Activated CD4-positive, CD25-positive, alpha-beta regulatory T cell treated with anti-CD3 and anti-CD28 coated beads, Interleukin-2, amount 50 U/mL, for 72 hours (primary cell): ENCODE measurements around the gene GORASP1.

Source experiments
- DNase-seq: peaks from one replicate; pipeline ENCODE4 v3.0.0; 2021

The GORASP1 gene

DNA sequence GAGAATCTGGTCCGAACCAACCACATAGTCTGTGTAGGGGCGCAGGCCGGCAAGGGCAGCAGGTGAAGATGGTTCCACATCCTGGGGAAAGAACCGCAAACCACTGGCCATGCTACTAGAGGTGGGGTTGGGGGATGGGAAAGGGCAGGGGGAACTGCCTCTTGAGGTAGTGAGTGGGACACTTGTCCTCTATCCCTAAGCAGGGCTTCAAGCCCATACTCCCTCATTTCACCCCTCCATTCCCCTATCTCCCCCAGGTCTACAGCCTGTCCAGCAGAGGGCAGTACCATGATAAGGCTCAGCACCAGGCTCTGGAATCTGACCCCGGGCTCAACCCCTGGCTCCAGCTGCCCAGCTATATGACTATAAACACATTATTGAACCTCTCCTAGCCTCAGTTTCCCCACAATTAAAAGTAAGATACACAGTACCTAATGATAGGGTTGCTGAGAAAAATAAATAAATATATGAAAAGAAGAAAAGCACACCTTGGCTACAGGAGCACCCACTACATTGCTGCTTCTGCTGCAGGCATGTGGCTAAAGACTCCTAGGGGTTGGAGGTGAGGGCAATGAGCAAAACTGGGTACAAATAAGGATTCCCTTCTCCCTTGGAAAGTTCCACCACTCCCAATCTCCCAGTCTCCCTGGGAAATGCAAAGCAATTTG lies 6.3 kb downstream of the GORASP1 start:
- no peak for DNase-seq

DNA sequence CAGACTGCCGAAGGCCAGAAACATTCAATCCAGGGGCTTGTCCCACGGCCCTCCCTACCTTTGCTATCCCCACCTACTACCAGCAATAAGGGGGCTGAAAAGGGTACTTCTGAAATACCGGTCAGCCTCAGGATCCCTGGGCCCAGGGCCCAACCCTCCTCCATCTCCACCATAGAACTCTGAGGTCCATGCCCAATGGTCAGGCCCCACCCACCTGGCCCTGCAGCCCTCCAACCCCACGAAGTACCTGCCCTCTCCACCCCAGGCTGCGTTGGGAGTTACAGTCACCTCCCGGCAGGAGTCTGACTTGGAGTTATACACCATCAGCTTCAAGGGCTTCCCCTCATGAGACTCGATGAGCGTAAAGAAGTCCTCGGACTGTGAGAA lies 6.9 kb downstream of the GORASP1 start:
- no peak for DNase-seq

GRCh38 chr3:39099738-39100499 lies 7.5 kb downstream of the GORASP1 start:
- no peak for DNase-seq

GRCh38 chr3:39099242-39099641 lies 8.2 kb downstream of the GORASP1 start:
- DNase-seq: no peak

- no peak for DNase-seq
These were observed 8.9 kb downstream of the GORASP1 start for GRCh38 chr3:39098473-39099000.

DNA sequence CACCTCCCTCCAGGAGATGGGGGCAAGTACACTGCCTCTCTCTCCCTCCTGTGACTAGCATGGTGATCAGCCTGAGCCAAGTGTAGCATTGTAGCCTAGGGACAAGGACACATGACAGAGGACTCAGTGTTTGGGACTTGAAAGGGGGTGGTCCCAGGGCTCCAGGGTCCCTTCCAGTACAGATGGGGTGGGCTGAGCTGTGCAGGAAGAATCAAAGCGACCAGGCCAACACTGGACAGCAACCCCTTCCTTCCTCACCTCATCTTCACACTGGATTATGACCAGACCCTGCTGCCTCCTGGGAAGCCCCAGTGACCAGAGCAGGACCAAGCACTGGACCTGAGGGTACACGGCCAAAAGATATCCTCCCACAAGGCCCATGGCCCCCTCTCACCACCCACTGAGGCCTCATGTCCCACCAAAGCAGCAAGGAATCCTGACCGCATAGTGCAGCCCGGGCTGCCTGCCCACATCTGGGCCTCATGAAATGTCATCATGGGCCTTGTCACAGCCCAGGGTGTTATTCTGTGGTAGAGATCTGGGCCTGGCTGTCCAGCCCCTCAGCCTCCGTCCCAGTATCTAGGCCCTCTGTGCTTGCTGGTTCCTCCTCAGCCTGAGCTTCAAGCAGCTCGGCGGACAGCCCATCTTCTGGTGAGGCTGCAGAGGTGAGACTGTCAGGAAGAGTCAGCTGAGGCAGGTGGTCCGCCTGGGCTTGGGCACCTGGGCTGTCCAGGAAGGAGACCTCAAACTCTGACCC lies 9.5 kb downstream of the GORASP1 start:
- DNase-seq: no peak

- no peak for DNase-seq
These were observed 10.7 kb downstream of the GORASP1 start for GRCh38 chr3:39096775-39097174.

DNA sequence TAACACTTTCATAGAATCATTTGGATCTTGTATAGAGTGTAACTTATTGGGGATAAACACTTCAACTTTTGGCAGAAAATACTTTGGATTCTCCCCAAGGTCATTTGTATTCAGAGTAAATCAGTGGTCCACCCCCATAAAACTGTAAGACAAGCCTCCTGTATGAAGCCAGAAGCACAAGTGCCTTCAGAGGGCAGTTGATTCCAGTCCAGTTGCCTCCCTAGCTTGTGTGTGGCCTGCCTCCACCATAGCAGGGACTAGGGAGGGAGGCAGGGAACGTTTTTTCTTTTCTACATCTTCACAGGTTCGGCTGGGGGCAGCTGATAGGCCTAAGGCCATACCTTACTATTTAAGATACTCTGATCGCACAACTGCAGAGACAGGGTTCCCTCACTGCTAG lies 11.6 kb downstream of the GORASP1 start:
- DNase-seq: no peak

GRCh38 chr3:39094851-39095677 lies 12.4 kb downstream of the GORASP1 start:
- DNase-seq: no peak

DNA sequence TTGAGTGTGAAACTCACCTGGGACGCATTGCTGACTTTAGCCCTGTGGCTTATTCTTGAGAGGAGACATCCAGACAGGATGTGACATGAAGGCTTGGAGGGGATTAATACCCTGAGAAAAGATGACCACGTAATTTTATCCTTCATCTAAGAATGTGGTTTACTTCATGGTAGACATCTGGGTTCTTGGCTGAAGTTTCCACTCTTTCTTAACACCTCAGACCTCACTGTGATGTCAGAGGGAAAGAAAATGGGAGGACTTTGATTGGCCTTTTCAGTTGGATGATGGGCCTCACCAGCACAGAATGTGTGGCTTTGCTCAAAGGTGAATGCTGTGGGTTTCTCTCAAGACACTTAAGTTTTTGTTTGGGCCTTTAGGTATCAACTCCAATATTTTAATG lies 16.5 kb downstream of the GORASP1 start:
- no peak for DNase-seq

- no peak for DNase-seq
These were observed 18.5 kb downstream of the GORASP1 start for GRCh38 chr3:39088889-39089288.

DNA sequence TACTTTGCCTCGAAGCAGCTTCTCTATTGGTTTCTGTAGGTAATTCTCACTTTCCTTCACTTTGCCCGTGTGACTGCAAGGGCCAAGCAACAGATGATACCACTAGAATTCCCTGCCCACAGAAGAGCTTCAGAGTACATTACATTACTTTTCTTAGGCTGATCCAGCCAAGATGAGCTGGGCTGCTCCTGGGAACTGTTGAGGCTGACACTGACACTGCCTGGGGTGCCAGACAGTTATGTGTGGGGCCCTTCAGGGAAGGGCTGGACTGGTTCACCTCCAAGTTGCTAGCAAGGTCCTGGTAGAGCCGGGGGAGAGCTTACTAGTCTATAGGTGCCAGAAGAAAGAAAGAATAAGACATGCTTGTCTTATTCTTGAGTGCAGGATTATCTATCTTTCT lies 19.0 kb downstream of the GORASP1 start:
- no peak for DNase-seq

DNA sequence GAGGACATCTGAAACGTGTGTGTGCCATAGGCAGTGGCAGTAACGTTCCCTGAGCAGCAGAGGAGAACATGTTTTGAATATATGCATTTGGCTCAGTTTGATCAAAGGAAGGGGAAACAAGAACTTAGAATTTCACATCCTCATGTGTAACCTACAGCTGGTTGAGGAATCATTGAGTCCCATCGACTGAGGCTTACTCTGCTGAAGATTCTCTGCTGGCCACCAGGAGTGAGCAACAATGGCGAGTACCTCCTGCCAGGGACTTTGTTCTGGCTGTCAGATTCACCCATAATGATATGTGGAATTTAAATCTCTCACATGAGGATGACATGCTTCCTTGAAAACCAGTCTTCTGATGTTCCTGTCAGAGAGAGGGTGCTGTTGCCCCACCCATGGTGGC lies 21.3 kb downstream of the GORASP1 start:
- no peak for DNase-seq

DNA sequence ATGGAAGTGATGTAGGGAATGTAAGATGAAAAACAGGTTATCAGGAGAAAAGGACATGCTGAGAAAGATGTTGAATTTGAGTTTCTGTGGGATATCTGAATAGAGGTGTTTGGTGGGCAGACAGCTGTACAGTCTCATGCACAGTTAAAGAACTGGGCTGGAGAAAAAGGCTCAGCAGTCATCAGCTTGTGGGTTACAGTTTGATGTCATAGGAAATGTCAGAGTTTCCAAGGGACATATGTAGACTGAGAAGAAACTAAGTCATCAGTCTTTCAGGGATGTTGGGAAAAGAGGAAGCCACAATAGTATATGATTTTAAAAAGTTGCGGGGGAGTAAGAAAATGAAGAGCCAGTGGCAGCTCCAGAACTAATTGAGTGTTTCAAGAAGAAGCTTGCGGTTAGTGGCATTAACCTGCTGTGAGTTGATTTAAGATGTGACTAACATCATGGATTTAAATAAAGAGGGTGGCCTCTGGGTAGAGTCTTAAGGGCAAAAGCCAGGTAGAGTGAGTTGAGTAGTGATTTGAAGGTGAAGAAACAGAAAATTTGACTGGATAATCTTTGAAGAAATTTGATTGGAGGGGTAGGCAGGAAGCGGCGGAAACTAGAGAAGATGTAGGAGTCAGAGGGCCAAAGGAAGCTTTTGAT lies 24.6 kb downstream of the GORASP1 start:
- no peak for DNase-seq

- no peak for DNase-seq
These were observed 27.4 kb downstream of the GORASP1 start for GRCh38 chr3:39080026-39080425.

DNA sequence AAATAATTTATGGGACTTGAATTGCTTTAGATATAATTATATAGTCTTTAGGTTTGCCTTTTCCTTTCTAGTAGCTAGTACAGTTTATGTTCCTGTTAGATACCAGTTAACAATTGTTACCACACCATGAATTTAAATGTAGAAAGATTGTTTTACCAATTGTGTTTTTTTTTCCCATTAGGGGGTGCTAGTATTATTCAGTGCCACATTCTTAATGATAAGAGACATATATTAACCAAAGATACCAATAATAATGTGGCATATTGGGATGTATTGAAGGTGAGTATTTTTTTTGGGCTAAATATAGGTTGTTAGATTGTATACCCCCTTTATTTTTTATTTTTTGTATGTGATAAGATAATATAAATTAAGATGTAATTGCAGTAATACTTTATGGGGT lies 27.9 kb downstream of the GORASP1 start:
- no peak for DNase-seq

DNA sequence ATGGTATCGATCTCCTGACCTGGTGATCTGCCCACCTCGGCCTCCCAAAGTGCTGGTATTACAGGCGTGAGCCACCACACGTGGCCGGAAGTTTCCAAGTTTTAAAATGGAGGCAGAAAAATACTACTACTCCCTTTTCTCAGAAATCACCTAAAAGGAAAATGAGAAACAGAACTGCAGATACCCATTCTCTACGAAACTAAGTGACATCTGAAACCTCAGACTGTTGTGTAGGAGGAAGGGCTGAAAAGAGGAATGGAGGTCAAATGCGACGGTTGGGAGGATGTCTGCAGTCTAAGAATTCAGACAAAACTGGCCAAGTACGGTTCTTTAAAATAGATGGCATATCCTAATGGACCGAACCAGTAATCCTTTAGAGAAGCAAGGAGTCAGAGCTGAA lies 31.5 kb downstream of the GORASP1 start:
- DNase-seq: no peak

DNA sequence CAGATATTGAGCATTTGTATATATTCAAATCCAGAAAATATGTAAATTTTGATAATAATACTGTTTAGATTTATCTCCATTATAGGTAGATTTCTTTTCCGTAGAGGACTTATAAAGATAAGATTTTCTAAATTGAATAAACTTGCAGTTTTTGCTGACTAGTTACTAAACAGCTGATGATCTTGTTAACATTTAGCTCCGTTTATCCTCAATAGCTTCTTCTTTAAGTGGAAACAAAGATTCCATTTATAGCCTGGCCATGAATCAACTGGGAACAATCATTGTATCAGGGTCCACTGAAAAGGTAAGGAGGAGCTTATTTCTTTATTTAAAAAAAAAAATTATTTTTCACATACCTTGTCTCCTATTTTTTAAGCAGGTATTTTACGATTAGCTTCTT lies 38.9 kb downstream of the GORASP1 start:
- DNase-seq: no peak

DNA sequence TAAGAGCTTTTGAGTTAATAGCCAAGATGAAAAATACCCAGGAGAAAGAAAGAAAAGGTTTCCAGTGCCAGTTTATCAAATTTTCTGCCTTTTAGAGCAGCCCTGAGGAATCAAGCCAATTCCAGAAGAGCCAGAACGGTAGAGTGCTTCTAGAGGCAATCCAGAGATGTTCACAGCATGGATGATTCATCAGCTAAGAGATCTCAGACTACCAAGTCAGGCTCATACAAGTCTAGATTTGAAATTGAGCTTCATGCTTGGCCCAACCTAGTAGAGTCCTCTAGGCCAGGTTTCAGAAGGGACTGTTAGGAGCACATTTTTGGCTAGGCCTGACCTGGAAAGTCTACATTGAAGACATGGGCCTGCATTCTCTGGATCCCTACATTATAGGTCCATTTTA lies 40.1 kb downstream of the GORASP1 start:
- no peak for DNase-seq

- no peak for DNase-seq
These were observed 42.2 kb downstream of the GORASP1 start for GRCh38 chr3:39065197-39065596.

DNA sequence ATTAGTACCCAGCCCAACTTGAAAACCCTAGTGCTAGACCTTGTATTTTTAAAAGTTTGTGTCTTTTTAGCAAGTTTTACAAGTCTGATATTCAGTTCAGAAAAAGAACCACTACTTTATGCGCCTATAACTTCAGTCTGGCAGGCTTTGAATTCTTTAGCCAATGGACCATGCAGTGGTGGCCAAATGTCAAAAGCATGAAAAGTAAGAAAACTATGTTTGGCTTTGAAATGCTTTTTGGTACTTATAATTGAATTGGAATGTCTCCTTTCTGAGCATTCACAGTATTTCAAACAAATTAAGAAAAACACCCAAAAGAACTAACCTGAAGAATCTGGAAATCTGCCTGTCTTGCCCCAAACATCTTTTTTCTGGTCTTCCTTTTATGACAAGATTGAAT lies 42.8 kb downstream of the GORASP1 start:
- DNase-seq: no peak

GRCh38 chr3:39063143-39063542 lies 44.3 kb downstream of the GORASP1 start:
- no peak for DNase-seq
